Astrocyte of the hippocampus (primary cell): ENCODE results near the gene SERPINB8.

Source experiments
- DNase-seq: peaks from one replicate; pipeline ENCODE4 v3.0.0; 2011; ENCODE audit warnings: low read depth, low spot score

The SERPINB8 gene

GRCh38 chr18:64017870-64018269, 48.0 kb downstream of the SERPINB8 start:
- DNase-seq, result peak; percentile 48

DNA sequence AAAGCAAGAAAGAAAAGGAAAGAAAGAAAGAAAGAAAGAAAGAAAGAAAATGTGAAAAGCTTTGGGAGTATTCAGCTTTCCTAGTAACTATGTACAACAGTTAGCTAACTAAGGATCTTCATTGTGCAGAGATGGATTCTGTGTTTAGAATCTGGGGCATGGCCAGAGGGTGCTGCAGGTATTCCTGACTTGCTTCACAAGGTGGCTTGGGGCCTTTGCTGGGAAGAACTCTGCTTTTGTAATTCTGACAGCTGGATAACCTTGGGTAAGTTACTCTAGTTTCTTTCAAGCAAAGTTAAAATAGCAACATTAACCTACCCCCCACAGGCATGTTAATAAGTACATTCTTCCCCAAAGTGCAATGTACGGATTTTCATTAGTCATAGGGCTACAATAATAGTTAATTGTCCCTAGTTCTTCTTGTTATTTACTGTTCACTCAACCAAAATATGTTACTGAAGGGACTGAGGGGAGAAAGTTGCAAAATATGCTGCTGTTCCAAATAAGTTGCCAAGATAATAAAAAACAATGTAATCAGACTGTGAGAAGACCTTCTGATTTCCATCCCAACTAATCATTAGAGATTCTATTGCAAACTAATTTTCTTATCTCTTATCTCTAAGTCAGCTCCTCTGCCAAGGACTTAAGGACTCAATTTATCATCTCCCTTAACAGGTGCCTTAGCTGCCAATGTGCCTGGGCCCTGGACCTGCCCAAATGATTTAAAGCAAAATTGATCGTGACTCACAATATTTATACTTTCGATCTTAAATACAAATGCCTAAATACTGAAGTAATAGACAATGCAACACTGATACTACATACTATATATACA, 50.3 kb downstream of the SERPINB8 start:
- peak; percentile 37 for DNase-seq

- no peak for DNase-seq
These were observed 56.5 kb downstream of the SERPINB8 start for GRCh38 chr18:64026350-64026749.

- DNase-seq, result no peak
These were observed 58.2 kb downstream of the SERPINB8 start for GRCh38 chr18:64027931-64028695.

- no peak for DNase-seq
These were observed 59.2 kb downstream of the SERPINB8 start for GRCh38 chr18:64029096-64029495.

- no peak for DNase-seq
These were observed 61.5 kb downstream of the SERPINB8 start for GRCh38 chr18:64031411-64031810.

- no peak for DNase-seq
These were observed 62.4 kb downstream of the SERPINB8 start for GRCh38 chr18:64032312-64032711.

DNA sequence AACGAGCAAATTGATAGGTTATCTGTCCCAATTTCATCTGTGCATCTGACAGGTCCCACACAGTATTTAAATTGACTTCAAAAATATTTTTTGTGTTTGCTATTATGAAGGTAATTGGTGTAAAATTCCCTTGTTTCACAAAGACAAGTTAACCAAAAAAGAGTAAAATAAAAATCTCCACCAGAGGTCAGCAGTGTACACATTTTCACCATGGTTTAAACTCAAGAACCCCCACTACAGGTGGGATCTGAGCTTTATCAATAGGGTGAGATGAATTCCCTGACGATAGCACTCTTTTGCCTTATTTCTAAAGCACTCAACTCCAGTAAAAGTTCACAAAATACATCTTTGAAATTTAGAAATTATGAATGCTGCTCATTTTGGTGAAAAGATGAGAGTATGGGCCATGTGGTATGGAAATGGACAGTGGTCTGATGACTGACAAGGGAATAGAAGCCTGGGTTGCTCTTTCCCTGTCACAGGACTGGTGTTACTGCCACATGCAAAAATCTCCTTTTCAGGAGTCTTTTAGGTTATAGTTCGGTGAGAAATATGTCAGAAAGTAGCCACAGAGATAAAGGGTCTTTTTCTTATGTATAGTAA, 68.0 kb downstream of the SERPINB8 start:
- peak; percentile 51 for DNase-seq
